CD14-positive monocyte (primary cell): ENCODE measurements around the gene PAQR8. TPM values are rescaled to one million over a fixed set of nuclear protein-coding genes. Genes with fewer than 3 reads are reported as not detected.

Source experiments
- DNase-seq, 3 donors: peaks; one replicate each; pipeline ENCODE4 v3.0.0-alpha.2; 2011 to 2022
- H2AFZ ChIP-seq: 2 replicates; pipeline ENCODE4 v1.6.0; 2012; ENCODE audit warnings: mild to moderate bottlenecking, low read depth, low read length, inconsistent platforms; ENCODE audit not compliant: insufficient read depth, poor library complexity, severe bottlenecking
- H3K27ac ChIP-seq, 2 donors: 1 replicate in 1 of 2; 2 replicates in 1 of 2; pipeline ENCODE4 v1.5.1; 2012 to 2013; ENCODE audit warnings: low read length in 2 of 2, control low read depth in 1 of 2, inconsistent platforms in 1 of 2, low read depth in 1 of 2, mild to moderate bottlenecking in 1 of 2
- H3K27me3 ChIP-seq, 2 donors: one replicate each; pipeline versions ENCODE4 v1.6.0 to v1.6.1; 2011 to 2013; ENCODE audit warnings: low read length in 2 of 2; ENCODE audit not compliant: control insufficient read depth in 2 of 2, insufficient read depth in 2 of 2
- H3K36me3 ChIP-seq, 2 donors: replicated peaks in 1 of 2; 1 replicate in 1 of 2; 2 replicates in 1 of 2; pipeline versions ENCODE4 v1.5.1 to v1.6.1; 2012 to 2013; ENCODE audit warnings: low read length in 2 of 2, control low read depth in 1 of 2, inconsistent platforms in 1 of 2, mild to moderate bottlenecking in 1 of 2; ENCODE audit not compliant: insufficient read depth in 2 of 2, control insufficient read depth in 1 of 2
- H3K4me1 ChIP-seq, 2 donors: 1 replicate in 1 of 2; 2 replicates in 1 of 2; pipeline versions ENCODE4 v1.5.1 to v1.6.1; 2012 to 2013; ENCODE audit warnings: low read length in 2 of 2, control low read depth in 1 of 2, inconsistent platforms in 1 of 2, mild to moderate bottlenecking in 1 of 2, moderate library complexity in 1 of 2; ENCODE audit not compliant: insufficient read depth in 2 of 2, control insufficient read depth in 1 of 2
- H3K4me2 ChIP-seq: replicated peaks from 2 replicates; pipeline ENCODE3; 2012; ENCODE audit warnings: low read length, moderate library complexity, mild to moderate bottlenecking; ENCODE audit not compliant: poor library complexity, severe bottlenecking; ENCODE audit errors: extremely low read depth
- H3K4me3 ChIP-seq, 3 experiments: fragments of 200-600 bp in 1 of 3; sonication (generic) in 1 of 3; replicated peaks in 1 of 3; 1 replicate in 2 of 3; 2 replicates in 1 of 3; pipeline ENCODE4 v1.5.1; 2011 to 2013; ENCODE audit warnings: low read length in 3 of 3, mild to moderate bottlenecking in 3 of 3, control low read depth in 2 of 3, low read depth in 2 of 3, inconsistent platforms in 1 of 3, moderate library complexity in 1 of 3
- H3K79me2 ChIP-seq: 2 replicates; pipeline ENCODE4 v1.6.0; 2012; ENCODE audit warnings: mild to moderate bottlenecking, control low read depth, inconsistent platforms, low read length, moderate library complexity; ENCODE audit not compliant: insufficient read depth
- H3K9ac ChIP-seq: 2 replicates; pipeline ENCODE4 v1.6.0; 2017; ENCODE audit warnings: low read length, mild to moderate bottlenecking; ENCODE audit not compliant: insufficient read depth, poor library complexity, severe bottlenecking
- H3K9me3 ChIP-seq, 2 donors: replicated peaks in 1 of 2; 1 replicate in 1 of 2; 2 replicates in 1 of 2; pipeline versions ENCODE4 v1.5.1 to v1.6.1; 2012 to 2013; ENCODE audit warnings: low read length in 2 of 2, control low read depth in 1 of 2; ENCODE audit not compliant: control insufficient read depth in 1 of 2, insufficient read depth in 1 of 2
- H4K20me1 ChIP-seq: 2 replicates; pipeline ENCODE4 v1.6.0; 2012; ENCODE audit warnings: mild to moderate bottlenecking, low read length, control low read depth, moderate library complexity; ENCODE audit not compliant: insufficient read depth
- H3K27ac Mint-ChIP-seq, 7 donors: one replicate each; pipeline ENCODE4 v1.8.0; 2020; ENCODE audit warnings: mild to moderate bottlenecking in 7 of 7, mixed read lengths in 7 of 7, moderate library complexity in 6 of 7, inconsistent platforms in 2 of 7
- H3K27me3 Mint-ChIP-seq, 3 donors: one replicate each; pipeline ENCODE4 v1.8.0; 2021 to 2022; ENCODE audit warnings: low read depth in 3 of 3, mild to moderate bottlenecking in 3 of 3, mixed read lengths in 3 of 3, moderate library complexity in 3 of 3, inconsistent platforms in 1 of 3
- H3K36me3 Mint-ChIP-seq, 2 donors: one replicate each; pipeline ENCODE4 v1.8.0; 2020; ENCODE audit warnings: mixed read lengths in 2 of 2, inconsistent platforms in 1 of 2, mild to moderate bottlenecking in 1 of 2
- H3K4me1 Mint-ChIP-seq: one replicate; pipeline ENCODE4 v1.8.0; 2020; ENCODE audit warnings: mild to moderate bottlenecking, mixed read lengths
- H3K4me3 Mint-ChIP-seq, 2 donors: one replicate each; pipeline ENCODE4 v1.8.0; 2020; ENCODE audit warnings: mild to moderate bottlenecking in 2 of 2, mixed read lengths in 2 of 2, moderate library complexity in 1 of 2
- H3K9me3 Mint-ChIP-seq, 7 donors: one replicate each; pipeline ENCODE4 v1.8.0; 2020 to 2022; ENCODE audit warnings: mixed read lengths in 7 of 7, mild to moderate bottlenecking in 6 of 7, moderate library complexity in 6 of 7, inconsistent platforms in 2 of 7
- CTCF ChIP-seq: fragments of 200-600 bp; IDR thresholded peaks from one replicate; pipeline ENCODE4 v1.8.0; 2022; ENCODE audit warnings: antibody characterized with exemption, mild to moderate bottlenecking
- WGBS: methylation state at CpG from one replicate; pipeline ENCODE4 v1.1.5; 2013; ENCODE audit warnings: missing lambda C conversion rate; ENCODE audit not compliant: insufficient coverage; 5-methylcytosine and 5-hydroxymethylcytosine counted together
- intact Hi-C, 2 donors: fragments of 100-400 bp; cut with micrococcal nuclease; formaldehyde crosslinking; loops; one replicate each; pipeline versions ENCODE4 v1.15.0 to v1.15.1; 2023
- polyA plus RNA-seq, 3 donors: library from polyadenylated mRNA; depleted of rRNA in 1 of 3; unstranded in 2 of 3; stranded (reverse) in 1 of 3; fragments of 300-500 nt in 2 of 3; fragments of >200 nt in 1 of 3; fragmentation: Illumina TruSeq in 2 of 3; gene quantifications; 1 replicate in 2 of 3; 2 replicates in 1 of 3; pipeline ENCODE4 v1.2.3, GENCODE V29; 2012 to 2021

Gene PAQR8
- polyA plus RNA-seq, 3 donors: 2.4 to 17.4 (median 6.8) TPM

- no peak overlapping the region for H2AFZ ChIP-seq
- H3K27ac ChIP-seq: no peak overlapping the region
- no peak for DNase-seq
- intact Hi-C loops: no loop called here
- Mint-ChIP-seq H3K27me3 (peaks cover 0 to 2% (median 0%) of the 10 kb centered on the region in 3 donors), H3K4me3 (no peak overlapping the region), H3K27ac (no peak overlapping the region), H3K36me3 (no peaks in the 10 kb centered on the region), H3K9me3 (no peaks in the 10 kb centered on the region), H3K4me1 (peaks cover 32% of the 10 kb centered on the region)
- no peak overlapping the region for H3K4me2 ChIP-seq
- H3K9me3 ChIP-seq: no peaks in the 10 kb centered on the region
- H4K20me1 ChIP-seq: no peaks in the 10 kb centered on the region
- no peak for TF ChIP-seq CTCF
- WGBS: no CpG with 5 or more reads among the region's 1 CpG
- H3K4me1 ChIP-seq: peaks cover 25% of the 10 kb centered on the region in 2 donors
- H3K4me3 ChIP-seq: no peak overlapping the region
- H3K36me3 ChIP-seq: no peaks in the 10 kb centered on the region
- no peaks in the 10 kb centered on the region for H3K79me2 ChIP-seq
- H3K9ac ChIP-seq: no peak overlapping the region
- no peaks in the 10 kb centered on the region for H3K27me3 ChIP-seq
Measured at GRCh38 chr6:52347818-52348217, 14.1 kb upstream of the PAQR8 start.

- Histone ChIP-seq H3K9me3 (no peaks in the 10 kb centered on the region), H3K36me3 (no peaks in the 10 kb centered on the region), H3K27me3 (no peaks in the 10 kb centered on the region), H3K9ac (no peak overlapping the region), H4K20me1 (no peaks in the 10 kb centered on the region), H2AFZ (no peak overlapping the region), H3K4me1 (peaks cover 34 to 36% of the 10 kb centered on the region in 2 donors), H3K4me3 (no peak overlapping the region), H3K79me2 (no peaks in the 10 kb centered on the region), H3K27ac (peak overlapping the region; percentile 81 to 82), H3K4me2 (peak overlapping the region; percentile 38)
- Mint-ChIP-seq H3K36me3 (no peaks in the 10 kb centered on the region), H3K4me3 (peak overlapping the region; percentile 40 to 60), H3K9me3 (no peaks in the 10 kb centered on the region), H3K27me3 (peaks cover 0 to 1% (median 0%) of the 10 kb centered on the region in 3 donors), H3K4me1 (peaks cover 36% of the 10 kb centered on the region), H3K27ac (peak overlapping the region; percentile 86 to 97 (median 92))
- DNase-seq: no peak
- intact Hi-C loops: loop anchor here (5.0 kb wide), 2 partner anchors 45 to 70 kb away; partner anchors contain the start of gene MCM3 (in 1 of the 2)
- TF ChIP-seq CTCF: no peak
- whole genome bisulfite sequencing: 100% methylated on average over 1 of the region's 1 CpG
Measured at GRCh38 chr6:52351879-52352238, 10.1 kb upstream of the PAQR8 start.
